Measurements from ENCODE around the gene RPL39L. TPM values are rescaled to one million over a fixed set of nuclear protein-coding genes. Genes with fewer than 3 reads are reported as not detected.

RPL39L gene
- total RNA-seq, 4 donors from 2014 or later, result 3.5 to 145 (median 10.1) TPM

- H3K4me3 ChIP-seq, result no peak overlapping the region
- H3K27me3 ChIP-seq, result no peaks in the 10 kb centered on the region
- H3K9me3 ChIP-seq, result no peaks in the 10 kb centered on the region
- DNase-seq, result no peak
- H3K36me3 ChIP-seq, result no peaks in the 10 kb centered on the region
- peaks cover 0 to 6% of the 10 kb centered on the region in 2 donors for H3K4me1 ChIP-seq
- intact Hi-C loops (cut with DNase I; ENCODE audit: low total_unique reads), result no loop called here
- TF ChIP-seq POLR2A (IDR thresholded peaks at IDR 0.05), result no peak
- TF ChIP-seq CTCF (IDR thresholded peaks at IDR 0.05), result no peak
- H3K27ac ChIP-seq, result no peak overlapping the region
Observed at GRCh38 chr3:187104933-187105332, 34.4 kb downstream of the RPL39L start.

GRCh38 chr3:187104342-187104741 lies 35.0 kb downstream of the RPL39L start:
- Histone ChIP-seq H3K4me3 (no peak overlapping the region), H3K27me3 (no peaks in the 10 kb centered on the region), H3K9me3 (no peaks in the 10 kb centered on the region), H3K27ac (no peak overlapping the region), H3K4me1 (peaks cover 0 to 6% of the 10 kb centered on the region in 2 donors), H3K36me3 (no peaks in the 10 kb centered on the region)
- TF ChIP-seq POLR2A (IDR thresholded peaks at IDR 0.05) (no peak), CTCF (IDR thresholded peaks at IDR 0.05) (no peak)
- DNase-seq, result no peak
- intact Hi-C loops (cut with DNase I; ENCODE audit: low total_unique reads), result no loop called here

GRCh38 chr3:187103251-187103650 lies 36.0 kb downstream of the RPL39L start:
- no peaks in the 10 kb centered on the region for H3K36me3 ChIP-seq
- no peak for DNase-seq
- H3K4me1 ChIP-seq, result peaks cover 0 to 6% of the 10 kb centered on the region in 2 donors
- no peaks in the 10 kb centered on the region for H3K9me3 ChIP-seq
- no peak overlapping the region for H3K27ac ChIP-seq
- intact Hi-C loops (cut with DNase I; ENCODE audit: low total_unique reads), result no loop called here
- TF ChIP-seq POLR2A (IDR thresholded peaks at IDR 0.05) (no peak), CTCF (IDR thresholded peaks at IDR 0.05) (no peak)
- no peaks in the 10 kb centered on the region for H3K27me3 ChIP-seq
- H3K4me3 ChIP-seq, result no peak overlapping the region

- TF ChIP-seq CTCF (IDR thresholded peaks at IDR 0.05), result no peak
- no peak for TF ChIP-seq POLR2A (IDR thresholded peaks at IDR 0.05)
- no peaks in the 10 kb centered on the region for H3K9me3 ChIP-seq
- H3K4me3 ChIP-seq, result peak overlapping the region in 1 of 2 donors; percentile 27
- H3K27me3 ChIP-seq, result no peaks in the 10 kb centered on the region
- DNase-seq, result no peak
- H3K36me3 ChIP-seq, result no peaks in the 10 kb centered on the region
- H3K27ac ChIP-seq, result peak overlapping the region; percentile 62 to 69
- intact Hi-C loops (cut with DNase I; ENCODE audit: low total_unique reads), result no loop called here
- H3K4me1 ChIP-seq, result peaks cover 0 to 6% of the 10 kb centered on the region in 2 donors
Observed at GRCh38 chr3:187102073-187102634, 37.1 kb downstream of the RPL39L start.

- H3K9me3 ChIP-seq, result no peaks in the 10 kb centered on the region
- peak overlapping the region; percentile 62 to 69 for H3K27ac ChIP-seq
- H3K27me3 ChIP-seq, result no peaks in the 10 kb centered on the region
- peak; percentile 77 to 78 for DNase-seq
- TF ChIP-seq CTCF (IDR thresholded peaks at IDR 0.05) (no peak), POLR2A (IDR thresholded peaks at IDR 0.05) (no peak)
- peak overlapping the region in 1 of 2 donors; percentile 27 for H3K4me3 ChIP-seq
- H3K36me3 ChIP-seq, result no peaks in the 10 kb centered on the region
- H3K4me1 ChIP-seq, result peaks cover 0 to 6% of the 10 kb centered on the region in 2 donors
- intact Hi-C loops (cut with DNase I; ENCODE audit: low total_unique reads), result no loop called here
Observed at GRCh38 chr3:187101184-187102072, 37.9 kb downstream of the RPL39L start.

All from uterus (tissue), 4 donors.